MCF 10A (cell line): ENCODE measurements around the gene MRPS5. TPM values are rescaled to one million over a fixed set of nuclear protein-coding genes. Genes with fewer than 3 reads are reported as not detected.

Experiments
- BruUV-seq: library from RNA; stranded (reverse); fragments of 400-500 nt; replicated peaks from 2 replicates; lab custom pipeline; 2021; lab: Mats Ljungman, UMichigan
- CTCF ChIA-PET: fragments of 300-600 bp; sonication (Branson Sonifier 250); formaldehyde crosslinking; extraction: SDS; loops from one replicate; lab custom pipeline; 2021; ENCODE audit warnings: antibody characterized with exemption, inconsistent platforms; lab: Yijun Ruan, JAX
- POLR2A ChIA-PET: fragments of 300-600, 350-650 bp; sonication (Branson Sonifier 250); formaldehyde crosslinking; extraction: SDS; loops from one replicate; lab custom pipeline; 2020; ENCODE audit warnings: antibody characterized with exemption, inconsistent platforms; lab: Yijun Ruan, JAX
- DNase-seq: peaks from one replicate; pipeline ENCODE4 v3.0.0-alpha.2; 2018; ENCODE audit not compliant: unreplicated experiment
- H3K27ac Mint-ChIP-seq: one replicate; pipeline ENCODE4 v1.8.0; 2022; ENCODE audit warnings: mild to moderate bottlenecking, low read depth, mixed read lengths; ENCODE audit not compliant: unreplicated experiment
- H3K27me3 Mint-ChIP-seq: one replicate; pipeline ENCODE4 v1.8.0; 2022; ENCODE audit warnings: mixed read lengths; ENCODE audit not compliant: insufficient read depth, unreplicated experiment
- H3K36me3 Mint-ChIP-seq: one replicate; pipeline ENCODE4 v1.8.0; 2022; ENCODE audit warnings: mild to moderate bottlenecking, moderate library complexity, mixed read lengths; ENCODE audit not compliant: insufficient read depth, unreplicated experiment
- H3K4me1 Mint-ChIP-seq: one replicate; pipeline ENCODE4 v1.8.0; 2022; ENCODE audit warnings: mixed read lengths; ENCODE audit not compliant: insufficient read depth, unreplicated experiment
- H3K4me3 Mint-ChIP-seq: one replicate; pipeline ENCODE4 v1.8.0; 2022; ENCODE audit warnings: mild to moderate bottlenecking, moderate library complexity, mixed read lengths; ENCODE audit not compliant: unreplicated experiment
- H3K9me3 Mint-ChIP-seq: one replicate; pipeline ENCODE4 v1.8.0; 2022; ENCODE audit warnings: mixed read lengths; ENCODE audit not compliant: unreplicated experiment
- intact Hi-C: fragments of 100-400 bp; cut with micrococcal nuclease; formaldehyde crosslinking; loops from 2 replicates; pipeline ENCODE4 v1.14.1; 2022
- total RNA-seq: library from RNA; stranded (reverse); gene quantifications from 2 replicates; pipeline ENCODE4 v1.2.3, GENCODE V29; 2022
- TF ChIP-seq, protein P1 (sequence below): fragments of 200-600 bp; IDR thresholded peaks from one replicate; pipeline ENCODE4 v1.8.0; 2022; ENCODE audit warnings: antibody characterized with exemption, mild to moderate bottlenecking; ENCODE audit not compliant: unreplicated experiment

Gene MRPS5
- total RNA-seq, 1 experiment from 2014 or later = 74.2 TPM

DNA sequence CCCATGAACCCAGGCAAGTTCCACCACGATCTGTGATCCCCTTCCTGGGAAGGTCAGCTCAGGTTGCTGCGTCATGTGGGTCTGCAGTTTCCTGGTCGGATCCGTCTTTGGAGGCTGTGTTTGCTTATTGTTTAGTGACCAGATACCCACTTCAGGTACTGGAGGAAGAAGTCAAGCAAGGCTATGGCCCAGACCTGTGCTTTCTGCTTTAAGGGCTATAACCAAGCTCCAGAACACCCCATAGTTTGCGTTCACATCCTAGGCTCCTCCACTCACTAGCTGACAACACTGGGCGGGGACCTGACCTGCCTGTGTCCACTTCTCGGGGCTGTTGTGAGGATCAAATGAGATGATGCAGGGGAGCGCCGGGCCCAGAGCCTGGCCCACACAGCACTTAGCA is 52.1 kb downstream of the MRPS5 start:
- ChIA-PET CTCF (interaction anchor here (0.6 to 2.4 kb wide), 4 partner anchors 10 to 96 kb away, joined by 3 to 16 read pairs (median 6); no protein-coding TSS in a partner anchor), POLR2A (no interaction called here)
- Mint-ChIP-seq H3K27me3 (peaks cover 48% of the 10 kb centered on the region), H3K27ac (no peak overlapping the region), H3K36me3 (peaks cover 4% of the 10 kb centered on the region), H3K4me3 (no peak overlapping the region), H3K9me3 (no peaks in the 10 kb centered on the region), H3K4me1 (no peaks in the 10 kb centered on the region)
- no peak for DNase-seq
- intact Hi-C loops = no loop called here
- BruUV-seq = no TSS peak
- TF ChIP-seq, protein P1, sequence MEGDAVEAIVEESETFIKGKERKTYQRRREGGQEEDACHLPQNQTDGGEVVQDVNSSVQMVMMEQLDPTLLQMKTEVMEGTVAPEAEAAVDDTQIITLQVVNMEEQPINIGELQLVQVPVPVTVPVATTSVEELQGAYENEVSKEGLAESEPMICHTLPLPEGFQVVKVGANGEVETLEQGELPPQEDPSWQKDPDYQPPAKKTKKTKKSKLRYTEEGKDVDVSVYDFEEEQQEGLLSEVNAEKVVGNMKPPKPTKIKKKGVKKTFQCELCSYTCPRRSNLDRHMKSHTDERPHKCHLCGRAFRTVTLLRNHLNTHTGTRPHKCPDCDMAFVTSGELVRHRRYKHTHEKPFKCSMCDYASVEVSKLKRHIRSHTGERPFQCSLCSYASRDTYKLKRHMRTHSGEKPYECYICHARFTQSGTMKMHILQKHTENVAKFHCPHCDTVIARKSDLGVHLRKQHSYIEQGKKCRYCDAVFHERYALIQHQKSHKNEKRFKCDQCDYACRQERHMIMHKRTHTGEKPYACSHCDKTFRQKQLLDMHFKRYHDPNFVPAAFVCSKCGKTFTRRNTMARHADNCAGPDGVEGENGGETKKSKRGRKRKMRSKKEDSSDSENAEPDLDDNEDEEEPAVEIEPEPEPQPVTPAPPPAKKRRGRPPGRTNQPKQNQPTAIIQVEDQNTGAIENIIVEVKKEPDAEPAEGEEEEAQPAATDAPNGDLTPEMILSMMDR = no peak

DNA sequence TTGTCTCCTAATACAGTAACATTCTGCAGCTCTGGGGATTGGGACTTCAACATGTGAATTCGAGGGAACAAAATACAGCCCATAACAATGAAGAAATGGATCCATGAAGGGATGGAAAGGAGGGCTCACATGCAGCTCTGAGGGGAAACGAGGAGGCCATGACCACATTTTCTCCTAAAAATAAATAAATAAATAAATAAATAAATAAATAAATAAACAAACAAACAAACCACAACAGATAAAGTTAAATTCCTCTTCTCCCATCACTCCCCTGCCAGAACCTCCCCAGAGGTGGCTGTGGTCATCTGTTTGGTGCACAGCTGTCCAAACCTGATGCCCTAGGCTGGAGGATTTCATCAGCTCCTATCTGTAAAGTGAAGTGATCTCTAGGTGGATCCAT is 53.4 kb downstream of the MRPS5 start:
- intact Hi-C loops = no loop called here
- Mint-ChIP-seq H3K27ac (no peak overlapping the region), H3K4me1 (no peaks in the 10 kb centered on the region), H3K36me3 (peaks cover 4% of the 10 kb centered on the region), H3K4me3 (no peak overlapping the region), H3K9me3 (no peaks in the 10 kb centered on the region), H3K27me3 (peaks cover 58% of the 10 kb centered on the region)
- POLR2A ChIA-PET = interaction anchor here (0.6 kb wide), 1 partner anchor 56 kb away, joined by 5 read pairs; no protein-coding TSS in a partner anchor
- CTCF ChIA-PET = interaction anchor here (0.6 to 2.4 kb wide), 5 partner anchors 8 to 95 kb away, joined by 3 to 16 read pairs (median 4); no protein-coding TSS in a partner anchor
- DNase-seq = no peak
- no TSS peak for BruUV-seq
- TF ChIP-seq, protein P1 = no peak

DNA sequence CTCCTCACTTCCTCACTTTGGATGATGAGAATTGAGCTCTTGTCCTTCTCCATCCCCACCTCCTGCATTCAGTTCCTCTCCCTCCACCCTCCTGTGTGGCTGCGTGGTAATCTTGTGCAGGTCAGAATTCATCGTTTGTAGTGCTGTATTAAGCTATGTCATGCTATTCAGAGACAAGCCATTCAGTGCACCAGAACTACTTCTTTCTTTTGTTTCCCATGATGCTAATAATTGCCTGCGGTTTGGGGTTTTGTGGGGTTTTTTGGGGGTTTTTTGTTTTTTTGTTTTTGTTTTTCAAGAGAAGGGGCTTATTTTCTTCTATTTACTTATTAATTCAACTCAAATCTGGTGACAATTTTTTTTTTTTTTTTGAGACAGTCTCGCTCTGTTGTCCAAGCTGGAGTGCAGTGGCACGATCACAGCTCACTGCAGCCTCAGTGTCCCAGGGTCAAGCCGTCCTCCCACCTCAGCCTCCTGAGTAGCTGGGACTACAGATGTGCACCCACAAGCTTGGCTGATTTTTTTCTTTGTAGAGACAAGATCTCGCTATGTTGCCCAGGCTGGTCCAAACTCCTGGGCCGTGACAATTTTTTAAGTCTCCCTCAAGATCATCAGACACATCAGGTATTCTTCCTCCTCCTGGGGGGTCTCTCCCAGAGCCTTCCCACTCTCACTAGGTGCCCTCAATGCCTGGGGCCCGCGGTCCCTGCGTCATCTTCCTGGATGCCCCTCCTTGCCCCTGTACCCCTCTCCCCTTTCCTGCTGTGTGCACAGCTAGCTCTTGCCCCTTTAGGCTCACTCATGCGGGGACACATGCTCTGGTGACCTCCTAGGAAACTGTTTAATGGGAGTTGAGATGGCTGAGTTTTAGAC is 58.3 kb downstream of the MRPS5 start:
- intact Hi-C loops = no loop called here
- H3K27ac Mint-ChIP-seq = no peak overlapping the region
- POLR2A ChIA-PET = interaction anchor here (0.5 to 1.1 kb wide), 3 partner anchors 8 to 11 kb away, joined by 3 to 4 read pairs (median 4); no protein-coding TSS in a partner anchor

More for the DNA sequence above, 58.3 kb downstream of the MRPS5 start:
- no peak for DNase-seq
- CTCF ChIA-PET = interaction anchor here (0.6 to 3.6 kb wide), 13 partner anchors 9 to 446 kb away, joined by 3 to 63 read pairs (median 4); no protein-coding TSS in a partner anchor
- peaks cover 51% of the 10 kb centered on the region for H3K27me3 Mint-ChIP-seq
- BruUV-seq = no TSS peak
- no peaks in the 10 kb centered on the region for H3K4me1 Mint-ChIP-seq
- H3K36me3 Mint-ChIP-seq = no peaks in the 10 kb centered on the region
- H3K9me3 Mint-ChIP-seq = no peaks in the 10 kb centered on the region
- no peak overlapping the region for H3K4me3 Mint-ChIP-seq
- TF ChIP-seq, protein P1 = no peak
